ENCODE data around the gene FARS2.

DNA sequence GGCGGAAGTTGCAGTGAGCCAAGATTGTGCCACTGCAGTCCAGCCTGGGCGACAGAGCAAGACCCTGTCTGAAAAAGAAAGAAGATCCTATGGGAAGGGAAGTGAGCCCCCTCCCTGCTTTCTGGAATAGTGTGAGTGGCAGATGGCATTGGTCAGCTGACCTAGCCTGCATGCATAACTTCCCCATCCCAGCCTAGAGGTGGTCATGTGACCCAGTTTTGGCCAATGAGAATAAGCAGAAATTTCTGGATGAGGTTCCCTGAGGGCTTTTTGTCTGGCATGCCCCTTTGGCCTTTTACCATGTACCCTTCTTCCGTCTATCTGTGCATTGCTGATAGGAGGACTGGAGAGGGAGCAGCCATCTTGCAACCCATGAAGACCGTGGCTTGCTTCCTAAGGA lies 476.1 kb downstream of the FARS2 start:
- TF ChIP-seq, protein P1, sequence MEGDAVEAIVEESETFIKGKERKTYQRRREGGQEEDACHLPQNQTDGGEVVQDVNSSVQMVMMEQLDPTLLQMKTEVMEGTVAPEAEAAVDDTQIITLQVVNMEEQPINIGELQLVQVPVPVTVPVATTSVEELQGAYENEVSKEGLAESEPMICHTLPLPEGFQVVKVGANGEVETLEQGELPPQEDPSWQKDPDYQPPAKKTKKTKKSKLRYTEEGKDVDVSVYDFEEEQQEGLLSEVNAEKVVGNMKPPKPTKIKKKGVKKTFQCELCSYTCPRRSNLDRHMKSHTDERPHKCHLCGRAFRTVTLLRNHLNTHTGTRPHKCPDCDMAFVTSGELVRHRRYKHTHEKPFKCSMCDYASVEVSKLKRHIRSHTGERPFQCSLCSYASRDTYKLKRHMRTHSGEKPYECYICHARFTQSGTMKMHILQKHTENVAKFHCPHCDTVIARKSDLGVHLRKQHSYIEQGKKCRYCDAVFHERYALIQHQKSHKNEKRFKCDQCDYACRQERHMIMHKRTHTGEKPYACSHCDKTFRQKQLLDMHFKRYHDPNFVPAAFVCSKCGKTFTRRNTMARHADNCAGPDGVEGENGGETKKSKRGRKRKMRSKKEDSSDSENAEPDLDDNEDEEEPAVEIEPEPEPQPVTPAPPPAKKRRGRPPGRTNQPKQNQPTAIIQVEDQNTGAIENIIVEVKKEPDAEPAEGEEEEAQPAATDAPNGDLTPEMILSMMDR (conservative IDR thresholded peaks at IDR 0.05; ENCODE audit: low read length) = no peak
- TF ChIP-seq EZH2phosphoT487 (IDR thresholded peaks at IDR 0.05; ENCODE audit: borderline replicate concordance, low read depth, low read length) = no peak
